ENCODE data around the gene REPS1.
"Not testable (repeated sequence)": the region's sequence is repeated elsewhere in the genome, so short reads cannot be mapped to it uniquely, and the experiment has no call there.

Gene REPS1

GRCh38 chr6:138971601-138972000 is 16.5 kb downstream of the REPS1 start:
- peak; percentile 22 for DNase-seq (ENCODE audit: low read depth)

DNA sequence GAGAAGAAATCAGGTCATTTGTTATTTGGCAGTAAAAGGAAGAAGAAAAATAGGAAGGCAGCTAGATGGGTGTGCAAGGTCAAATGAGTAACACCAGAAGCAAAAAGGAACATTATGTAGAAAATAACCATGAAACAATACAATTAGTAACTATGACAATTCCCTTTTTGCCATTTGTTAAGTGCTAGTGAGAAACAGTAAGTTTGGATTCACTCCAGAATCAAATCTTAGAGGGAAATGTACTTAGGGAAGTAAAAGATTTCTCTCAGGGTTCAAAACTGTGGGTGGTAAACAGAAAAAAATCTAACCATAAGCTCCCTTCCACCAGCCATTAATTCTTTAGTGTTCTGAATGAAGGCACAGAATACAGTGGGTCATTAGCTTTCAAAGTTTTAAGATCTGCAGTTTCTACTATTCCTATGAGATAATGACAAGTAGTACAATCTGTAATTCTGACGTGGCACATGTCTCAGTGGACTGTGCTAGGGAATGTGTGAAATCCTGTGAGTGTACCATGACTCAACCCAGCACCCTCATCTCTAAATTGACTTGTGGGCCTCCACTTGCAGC is 17.1 kb downstream of the REPS1 start:
- peak; percentile 95 for DNase-seq (ENCODE audit: low read depth)

- no peak for DNase-seq (ENCODE audit: low read depth)
Observed at GRCh38 chr6:138970159-138970558, 17.9 kb downstream of the REPS1 start.

- DNase-seq (ENCODE audit: low read depth) = no peak
Observed at GRCh38 chr6:138966870-138967269, 21.2 kb downstream of the REPS1 start.

- no peak for DNase-seq (ENCODE audit: low read depth)
Observed at GRCh38 chr6:138965971-138966370, 22.1 kb downstream of the REPS1 start.

DNA sequence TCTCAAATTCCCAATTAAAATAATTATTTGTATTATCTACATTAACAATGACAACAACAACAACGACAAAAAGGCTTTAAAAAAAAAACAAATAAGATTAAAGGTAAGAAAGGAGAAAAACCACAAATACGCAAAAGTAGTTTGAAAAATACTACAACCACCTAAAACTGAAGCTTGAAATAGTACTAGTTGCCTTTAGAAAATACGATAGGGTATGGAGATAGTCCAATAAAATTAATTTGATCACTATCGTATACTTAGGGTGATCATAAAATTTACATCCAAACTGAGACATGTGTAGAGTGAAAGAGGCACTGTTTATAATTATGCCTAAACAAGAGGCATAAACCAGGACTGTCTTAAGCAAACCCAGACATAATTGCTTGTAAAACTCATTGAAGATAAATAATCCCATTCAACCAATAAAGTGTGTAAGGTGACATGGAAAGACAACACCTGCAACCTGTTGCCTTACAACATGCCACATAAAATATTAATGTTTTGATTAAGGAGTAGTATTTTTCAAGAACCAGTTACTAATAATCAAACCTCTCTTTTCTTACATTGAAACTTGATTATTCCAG is 22.7 kb downstream of the REPS1 start:
- no peak for DNase-seq (ENCODE audit: low read depth)

- DNase-seq (ENCODE audit: low read depth) = no peak
Observed at GRCh38 chr6:138964012-138964411, 24.0 kb downstream of the REPS1 start.

GRCh38 chr6:138963531-138963930 is 24.5 kb downstream of the REPS1 start:
- no peak for DNase-seq (ENCODE audit: low read depth)

DNA sequence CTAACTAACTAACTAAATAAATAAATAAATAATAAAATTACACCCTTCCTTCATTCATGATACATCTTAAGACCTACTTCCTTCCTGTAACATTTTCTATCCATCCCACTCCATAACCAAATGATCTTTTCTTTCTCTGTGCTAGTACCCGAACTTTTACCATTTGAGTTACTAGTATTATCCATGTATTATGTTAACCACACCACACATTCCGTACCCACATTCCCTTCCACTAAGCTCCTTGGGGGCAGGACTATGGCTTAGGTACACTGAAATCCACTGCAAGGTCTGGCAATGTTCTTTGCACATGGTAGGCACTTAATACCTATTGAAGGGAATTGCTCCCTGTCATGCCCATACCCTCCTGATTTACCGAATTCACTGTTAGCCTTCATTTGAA is 24.9 kb downstream of the REPS1 start:
- DNase-seq (ENCODE audit: low read depth) = no peak

DNA sequence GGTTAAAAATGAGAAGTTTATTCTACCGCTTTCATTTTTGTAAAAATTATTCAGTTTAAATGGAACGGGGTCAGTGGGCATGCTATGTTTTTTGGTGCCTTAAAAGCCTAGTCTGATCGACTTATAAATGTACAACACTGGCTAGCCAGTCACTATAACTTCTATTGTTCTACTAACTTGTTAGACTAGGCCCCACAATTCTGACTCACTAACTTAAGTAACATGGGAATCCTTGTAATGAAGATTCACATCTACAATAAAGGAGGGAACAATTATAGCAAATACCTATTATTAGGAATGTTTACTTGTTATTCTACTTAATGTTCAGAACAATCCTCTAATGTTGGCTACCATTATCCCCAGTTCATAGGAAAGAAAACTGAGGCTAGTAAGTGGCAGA is 28.5 kb downstream of the REPS1 start:
- DNase-seq (ENCODE audit: low read depth) = no peak

- no peak for DNase-seq (ENCODE audit: low read depth)
Observed at GRCh38 chr6:138958595-138958994, 29.5 kb downstream of the REPS1 start.

DNA sequence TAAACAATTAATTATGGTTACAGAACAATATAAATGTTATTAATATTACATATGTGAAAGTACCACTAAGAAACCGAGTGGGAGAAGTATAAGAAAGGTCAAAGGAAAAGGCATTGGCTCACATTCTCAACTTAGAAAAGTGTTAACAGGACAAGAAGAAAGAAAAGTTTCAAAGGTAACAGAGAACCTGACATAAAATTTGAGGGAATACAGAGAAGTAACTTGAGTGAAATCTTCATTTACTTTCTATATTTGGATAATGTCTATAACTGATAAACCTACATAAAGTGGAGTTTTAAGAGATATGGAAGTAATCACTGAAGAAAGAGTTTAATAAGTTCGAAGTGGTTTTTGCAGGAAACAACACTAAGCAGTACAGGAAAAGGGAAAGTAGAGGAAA is 30.1 kb downstream of the REPS1 start:
- DNase-seq (ENCODE audit: low read depth) = no peak

GRCh38 chr6:138957484-138957883 is 30.6 kb downstream of the REPS1 start:
- DNase-seq (ENCODE audit: low read depth) = peak; percentile 19

DNA sequence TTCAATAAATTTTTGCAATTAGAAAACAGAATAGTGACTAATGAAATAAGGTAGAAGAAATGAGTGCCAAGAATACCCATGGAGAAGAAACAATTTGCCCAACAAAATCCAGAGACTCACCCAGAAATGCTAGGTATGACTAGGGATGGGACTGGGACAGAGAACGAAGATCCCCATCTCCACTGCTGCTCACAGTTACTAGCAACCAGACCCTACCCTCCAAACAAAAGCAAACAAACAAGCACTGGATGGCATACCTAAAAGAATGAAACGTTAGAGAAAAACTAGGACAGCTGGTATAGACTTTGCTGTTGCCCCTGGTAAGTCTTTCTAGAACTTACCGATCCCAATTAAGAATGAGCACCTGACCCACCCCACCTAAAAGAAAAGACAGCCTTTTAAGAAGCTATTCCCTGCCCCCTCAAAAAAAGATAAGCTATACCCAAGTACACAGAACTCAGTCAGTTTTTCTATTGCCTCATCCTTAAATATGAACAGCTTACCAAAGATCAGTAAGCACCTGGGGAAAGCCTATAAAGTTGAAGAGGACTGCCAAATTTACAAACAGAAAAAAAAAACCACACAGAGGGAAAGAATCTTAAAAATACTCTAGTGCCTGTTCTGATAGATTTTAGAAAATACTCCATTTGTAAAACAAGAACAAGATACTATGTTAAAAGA is 31.7 kb downstream of the REPS1 start:
- no peak for DNase-seq (ENCODE audit: low read depth)

DNA sequence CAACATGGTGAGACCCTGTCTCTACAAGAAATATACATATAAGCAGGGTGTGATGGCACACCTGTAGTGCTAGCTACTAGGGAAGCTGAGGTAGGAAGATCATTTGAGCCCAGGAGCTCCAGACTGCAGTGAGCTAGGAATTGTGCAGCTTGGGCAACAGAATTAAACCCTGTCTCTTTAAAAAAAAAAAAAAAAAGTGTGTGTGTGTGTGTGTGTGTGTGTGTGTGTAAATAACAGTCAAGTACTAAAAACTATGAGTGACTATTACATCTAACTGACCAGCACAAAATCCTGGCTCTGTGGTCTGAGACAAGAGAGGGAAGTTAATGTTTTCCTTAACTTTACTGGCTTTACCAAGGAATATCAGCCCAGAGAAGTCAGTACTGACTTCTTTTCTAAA is 32.8 kb downstream of the REPS1 start:
- DNase-seq (ENCODE audit: low read depth) = no peak

GRCh38 chr6:138953451-138953850 is 34.6 kb downstream of the REPS1 start:
- peak; percentile 70 for DNase-seq (ENCODE audit: low read depth)

GRCh38 chr6:138948546-138949179 is 39.4 kb downstream of the REPS1 start:
- no peak for DNase-seq (ENCODE audit: low read depth)

DNA sequence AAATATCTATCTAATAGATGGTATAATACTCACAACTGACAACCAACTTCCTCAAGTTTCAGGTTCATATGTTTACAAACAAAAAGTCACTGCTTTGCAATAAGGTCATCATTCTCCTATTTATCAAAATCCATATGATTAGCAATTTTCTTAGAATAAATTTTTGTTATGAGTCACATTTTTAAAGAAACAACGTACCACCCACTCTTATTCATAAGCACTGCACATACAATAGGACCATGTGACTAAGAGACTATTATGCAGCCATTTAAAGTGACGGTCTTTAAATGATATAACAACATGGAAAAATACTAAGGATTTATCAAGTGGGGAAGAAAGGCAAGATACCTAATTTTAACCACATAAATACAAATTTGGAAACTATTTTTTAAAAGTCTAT is 40.0 kb downstream of the REPS1 start:
- DNase-seq (ENCODE audit: low read depth) = no peak

GRCh38 chr6:138945354-138945753 is 42.7 kb downstream of the REPS1 start:
- DNase-seq (ENCODE audit: low read depth) = no peak

- DNase-seq (ENCODE audit: low read depth) = peak; percentile 53
Observed at GRCh38 chr6:138944412-138944811, 43.6 kb downstream of the REPS1 start.

DNA sequence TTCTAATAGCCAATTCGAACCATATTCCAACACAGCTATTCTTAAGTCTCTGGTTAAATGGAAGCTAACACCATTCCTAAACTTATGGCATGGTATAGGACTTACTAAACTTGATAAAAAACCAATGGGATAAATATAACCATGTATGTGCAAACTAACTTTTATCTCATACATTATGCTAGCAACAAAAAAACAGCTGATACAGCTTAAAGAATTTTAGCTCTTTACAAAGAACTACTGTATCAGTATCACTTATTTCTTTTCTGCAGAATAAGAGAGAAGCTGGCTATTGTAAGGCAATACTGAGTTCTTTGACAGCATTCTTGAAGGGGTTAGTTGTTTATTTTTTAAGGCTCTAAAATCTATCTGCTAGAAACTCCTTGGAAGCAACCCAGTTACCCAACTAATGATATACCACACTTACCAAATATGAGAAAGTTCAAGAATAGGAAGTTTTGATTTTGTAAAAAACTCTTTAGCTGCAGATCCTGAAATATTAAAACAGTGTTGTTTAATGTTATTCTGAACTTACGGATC is 44.9 kb downstream of the REPS1 start:
- DNase-seq (ENCODE audit: low read depth) = peak; percentile 8

- DNase-seq (ENCODE audit: low read depth) = not testable (repeated sequence)
Observed at GRCh38 chr6:138936873-138937272, 51.2 kb downstream of the REPS1 start.

GRCh38 chr6:138931660-138932059 is 56.4 kb downstream of the REPS1 start:
- DNase-seq (ENCODE audit: low read depth) = no peak

All from EH (cell line).